CD4-positive, alpha-beta T cell treated with Interleukin-1 beta for 1 hour (primary cell): ENCODE measurements around the gene DIDO1.
"Not testable (repeated sequence)": the region's sequence is repeated elsewhere in the genome, so short reads cannot be mapped to it uniquely, and the experiment has no call there.

Experiments used
- DNase-seq, 2 donors: peaks; one replicate each; pipeline ENCODE4 v3.0.0-alpha.2; 2020 to 2022

Gene DIDO1

DNA sequence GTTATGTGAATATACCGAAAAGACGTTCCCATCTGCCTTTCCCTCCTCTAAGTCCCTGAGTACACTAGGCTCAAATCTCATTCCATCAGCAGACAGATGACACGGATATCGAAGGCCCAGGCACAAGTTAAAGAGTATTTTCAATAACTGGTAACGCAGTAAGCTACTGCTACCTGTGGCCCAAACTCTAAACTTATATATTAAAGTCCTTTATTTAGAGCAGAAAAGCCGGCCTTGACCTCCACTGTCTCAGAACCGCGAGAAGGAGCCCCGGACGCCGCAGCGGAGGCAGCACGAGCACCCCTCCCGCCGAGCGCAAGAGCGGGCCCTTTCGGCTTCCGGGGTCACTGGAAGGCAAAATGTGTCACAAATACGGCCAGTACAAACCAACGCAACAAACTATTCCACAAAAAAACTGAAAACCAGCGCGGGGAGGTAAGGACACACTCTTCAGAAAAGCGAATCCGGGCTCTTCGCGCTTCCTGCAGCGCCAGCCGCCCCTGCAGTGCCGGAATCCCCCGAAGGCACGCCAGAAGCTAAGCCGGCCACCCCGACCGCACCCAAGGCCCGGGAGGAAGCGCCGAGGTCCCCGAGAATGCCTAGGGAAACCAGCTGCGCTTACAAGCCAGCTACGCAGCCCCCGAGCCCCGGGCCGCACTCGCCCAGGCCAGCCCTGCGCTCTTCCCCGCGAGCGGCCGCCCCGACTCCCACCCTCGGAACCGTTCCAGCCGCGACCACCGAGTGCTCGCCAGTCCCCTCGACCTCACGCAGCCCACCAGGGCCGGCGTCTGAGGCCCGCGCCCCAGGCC, 681 bp downstream of the DIDO1 start:
- peak; percentile 55 to 62 for DNase-seq

- DNase-seq, result no peak
Observed at GRCh38 chr20:62925076-62925419, 1.3 kb downstream of the DIDO1 start.

- peak; percentile 43 to 56 for DNase-seq
Observed at GRCh38 chr20:62924442-62925075, 1.7 kb downstream of the DIDO1 start.

- no peak for DNase-seq
Observed at GRCh38 chr20:62923669-62924441, 2.5 kb downstream of the DIDO1 start.

DNA sequence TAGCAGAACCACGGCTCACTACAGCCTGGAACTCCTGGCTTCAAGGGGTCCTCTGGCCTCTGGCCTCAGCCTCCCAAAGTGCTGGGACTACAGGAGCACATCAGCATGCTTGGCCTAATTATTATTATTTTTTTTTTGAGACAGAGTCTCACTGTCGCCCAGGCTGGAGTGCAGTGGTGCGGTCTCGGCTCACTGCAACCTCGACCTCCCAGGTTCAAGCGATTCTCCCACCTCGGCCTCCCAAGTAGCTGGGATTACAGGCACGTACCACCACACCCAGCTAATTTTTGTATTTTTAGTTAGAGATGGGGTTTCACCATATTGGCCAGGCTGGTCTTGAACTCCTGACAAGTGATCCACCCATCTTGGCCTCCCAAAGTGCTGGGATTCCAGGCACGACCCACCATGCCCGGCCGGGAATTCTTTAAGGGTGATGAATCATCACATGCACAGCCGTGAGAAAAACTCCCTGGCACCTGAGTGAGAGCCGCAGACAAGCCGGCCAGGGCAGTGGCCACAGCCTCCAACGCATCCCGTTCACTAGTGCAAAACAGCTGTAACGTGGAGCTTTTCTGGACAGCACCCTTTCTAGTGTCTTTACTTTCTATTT, 3.1 kb downstream of the DIDO1 start:
- DNase-seq, result not testable (repeated sequence)

DNA sequence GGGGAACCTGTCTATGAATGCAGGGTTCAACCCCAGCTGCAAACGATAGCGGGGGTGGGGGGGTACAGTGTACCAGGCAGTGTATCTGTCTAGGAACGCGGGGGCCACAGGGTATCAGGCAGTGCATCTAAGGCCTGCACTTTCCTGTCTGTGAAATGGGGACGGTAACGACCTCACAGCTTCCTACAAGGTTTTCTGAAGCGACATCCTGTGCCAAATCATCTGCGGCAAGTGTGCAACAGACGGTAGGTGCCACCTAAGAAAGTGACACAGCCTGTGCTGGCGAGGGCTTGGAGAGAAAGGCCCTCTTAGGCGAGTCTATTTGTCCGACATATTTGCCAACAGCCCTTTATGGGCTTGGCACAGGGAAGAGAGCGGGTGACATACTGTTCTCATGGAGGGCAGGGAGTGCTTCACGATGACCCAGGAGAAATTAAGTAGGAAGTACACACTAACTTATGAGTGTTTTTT, 3.8 kb downstream of the DIDO1 start:
- peak; percentile 52 to 70 for DNase-seq

DNA sequence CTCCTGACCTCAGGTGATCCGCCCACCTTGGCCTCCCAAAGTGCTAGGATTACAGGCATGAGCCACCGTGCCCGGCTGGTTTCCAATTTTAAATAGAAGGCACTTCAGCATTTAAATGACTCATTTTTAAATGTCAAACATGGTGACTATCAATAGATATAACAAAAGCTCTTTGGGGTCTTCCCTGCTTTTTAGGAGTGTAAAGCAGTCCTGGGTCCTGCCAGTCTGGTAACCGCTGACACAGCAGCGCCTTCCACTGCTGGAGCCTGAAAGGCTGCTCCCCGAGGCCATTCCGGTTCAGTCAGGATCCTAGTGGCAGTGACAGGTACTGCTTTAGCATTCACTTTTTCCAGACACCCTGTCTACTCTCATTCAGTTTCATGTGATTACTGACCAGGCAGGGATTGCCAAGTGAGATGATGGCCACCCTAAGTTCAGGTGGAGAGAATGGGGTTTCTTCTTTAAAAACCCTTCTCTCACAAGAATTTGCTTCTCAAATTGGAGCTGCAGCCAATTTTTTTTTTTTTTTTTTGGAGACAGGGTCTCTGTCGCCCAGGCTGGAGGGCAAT, 5.1 kb downstream of the DIDO1 start:
- peak; percentile 66 to 76 for DNase-seq

GRCh38 chr20:62920039-62920645, 6.2 kb downstream of the DIDO1 start:
- DNase-seq, result no peak

GRCh38 chr20:62918831-62919230, 7.5 kb downstream of the DIDO1 start:
- DNase-seq, result peak; percentile 37 to 60

- DNase-seq, result no peak
Observed at GRCh38 chr20:62918147-62918546, 8.2 kb downstream of the DIDO1 start.

DNA sequence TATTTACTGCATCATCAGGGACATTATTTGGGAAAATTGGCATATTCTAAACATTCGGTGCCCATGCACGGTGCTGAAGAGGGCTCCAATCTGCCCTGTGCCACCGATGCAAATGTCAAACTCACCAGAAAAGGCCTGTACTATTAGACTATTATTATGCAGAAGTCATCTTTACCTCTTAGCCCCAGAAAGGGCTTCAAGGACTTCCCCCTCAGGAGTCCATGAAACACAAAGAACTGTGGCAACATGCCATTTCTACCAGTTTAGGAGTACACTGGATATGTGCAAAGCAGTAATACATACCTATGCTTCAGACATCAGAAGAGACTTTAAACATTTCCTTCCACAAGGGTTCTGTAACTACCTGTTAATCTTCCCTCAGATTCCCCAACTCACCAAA, 8.6 kb downstream of the DIDO1 start:
- no peak for DNase-seq

- no peak for DNase-seq
Observed at GRCh38 chr20:62916703-62917476, 9.4 kb downstream of the DIDO1 start.

DNA sequence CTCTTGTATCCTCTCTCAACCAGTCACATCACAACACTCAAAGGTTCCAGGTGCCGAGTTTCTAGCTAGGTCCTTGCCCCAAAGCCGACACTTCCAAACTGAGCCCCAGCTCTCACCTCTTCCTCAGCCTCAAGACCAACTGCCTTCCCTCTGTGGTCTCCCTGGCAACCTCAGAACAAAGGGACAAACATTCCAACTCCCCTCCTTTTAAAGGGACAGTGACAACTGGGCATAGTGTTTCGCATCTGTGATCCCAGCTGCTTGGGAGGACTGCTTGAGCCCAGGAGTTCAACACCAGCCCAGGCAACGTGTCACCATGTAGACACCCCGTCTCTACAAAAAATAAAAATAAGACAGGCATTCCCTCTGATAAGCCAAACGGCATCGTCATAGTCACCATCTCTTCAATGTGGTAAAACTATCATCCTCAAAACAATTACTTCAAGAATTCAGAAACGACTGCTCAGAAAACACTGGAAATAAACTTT, 11.3 kb downstream of the DIDO1 start:
- peak in 1 of 2 donors; percentile 32 for DNase-seq

DNA sequence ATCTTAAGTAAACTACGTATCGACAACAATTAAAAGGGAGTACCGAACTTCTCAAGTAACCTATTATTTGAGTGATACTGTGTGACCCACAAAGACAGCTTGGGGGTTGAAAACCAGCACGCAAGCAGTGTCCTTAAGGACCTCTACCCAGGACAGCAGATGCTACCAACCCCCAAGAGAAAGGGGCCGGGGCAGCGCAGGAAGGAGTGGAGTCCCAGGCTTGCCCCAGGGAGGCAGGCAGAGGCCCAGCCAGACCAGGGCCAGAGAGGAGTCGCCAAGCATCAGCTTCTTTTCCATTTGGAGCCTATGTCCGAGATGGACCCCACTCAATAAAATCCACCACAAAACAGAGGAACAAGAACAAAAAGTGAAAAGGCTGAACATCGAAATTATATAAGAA, 11.9 kb downstream of the DIDO1 start:
- no peak for DNase-seq

GRCh38 chr20:62913043-62913630, 13.2 kb downstream of the DIDO1 start:
- DNase-seq, result no peak

DNA sequence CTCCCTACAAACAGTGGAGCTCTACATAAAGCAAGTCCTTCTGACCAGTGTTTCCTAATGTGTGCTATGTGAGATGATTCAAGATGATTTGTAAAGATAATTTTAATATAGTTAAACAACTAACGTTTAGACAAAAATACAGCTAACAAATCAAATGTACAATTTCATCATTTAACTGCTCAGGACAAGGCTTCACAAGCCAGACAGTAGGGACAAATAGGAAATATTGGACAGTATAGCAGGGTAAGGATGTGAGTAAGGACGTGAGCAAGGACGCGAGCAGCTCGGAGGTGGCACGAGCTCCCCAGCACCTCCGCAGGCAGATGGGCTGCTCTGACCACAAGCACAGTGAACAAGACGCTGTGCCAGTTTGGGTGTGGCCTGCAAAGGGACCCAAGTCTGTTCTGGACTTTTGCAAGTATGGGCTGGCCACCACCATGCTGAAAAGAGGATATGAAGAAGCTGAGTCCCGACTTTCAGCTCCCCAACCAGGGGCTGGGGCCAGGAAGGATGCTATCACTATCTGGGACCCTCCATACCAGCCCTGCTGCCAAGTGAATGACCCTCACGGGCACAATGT, 14.5 kb downstream of the DIDO1 start:
- DNase-seq, result no peak

GRCh38 chr20:62910777-62911497, 15.4 kb downstream of the DIDO1 start:
- DNase-seq, result no peak

- DNase-seq, result no peak
Observed at GRCh38 chr20:62910217-62910766, 16.0 kb downstream of the DIDO1 start.

- DNase-seq, result no peak
Observed at GRCh38 chr20:62908971-62909791, 17.1 kb downstream of the DIDO1 start.
